ENCODE data around the gene PITHD1.

DNA sequence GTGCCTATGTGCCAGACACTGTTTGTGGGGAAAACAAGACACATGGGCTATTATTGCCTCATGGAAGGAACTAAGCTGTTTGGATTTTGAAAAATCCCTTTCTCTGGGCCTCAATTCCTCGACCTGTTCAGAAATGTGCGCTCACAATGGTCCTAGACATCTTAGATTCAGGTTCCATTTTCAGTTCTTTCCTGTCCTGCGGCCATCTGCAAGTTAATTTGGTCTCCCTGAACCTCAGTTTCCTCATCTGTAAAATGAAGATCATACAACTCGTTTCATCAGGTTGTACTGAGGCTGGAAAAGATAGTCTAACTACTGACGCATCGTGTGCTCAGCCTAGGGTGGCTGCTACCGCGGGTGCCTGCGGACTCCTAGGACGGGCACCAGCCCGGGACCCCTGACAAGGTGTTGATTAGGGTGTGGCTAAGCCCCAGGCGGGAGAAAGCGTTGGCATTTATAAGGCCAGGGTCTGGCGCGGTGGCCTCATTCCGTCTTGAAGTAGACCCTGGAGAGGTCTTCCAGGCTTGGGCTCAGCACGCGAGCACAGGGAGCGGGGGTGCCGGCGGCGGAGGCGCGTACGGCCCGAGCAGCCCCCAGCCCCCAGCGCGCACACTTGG lies 35.4 kb upstream of the PITHD1 start:
- TF ChIP-seq CTCF (conservative IDR thresholded peaks at IDR 0.05; ENCODE audit: low read length) (no peak), EZH2phosphoT487 (IDR thresholded peaks at IDR 0.05; ENCODE audit: borderline replicate concordance) (no peak)
